Esophagus squamous epithelium (tissue), 5 donors: ENCODE results near the gene PTPN2. TPM values are rescaled to one million over a fixed set of nuclear protein-coding genes. Genes with fewer than 3 reads are reported as not detected.

ENCODE experiments used
- DNase-seq: peaks from one replicate; lab custom pipeline; 2025; lab: John Stamatoyannopoulos, UW
- H3K27ac ChIP-seq, 4 donors: fragments of 200-600 bp; sonication (generic); one replicate each; pipeline ENCODE4 v1.5.1; 2016 to 2019; ENCODE audit warnings: mild to moderate bottlenecking in 1 of 4
- H3K27me3 ChIP-seq, 4 donors: fragments of 200-600 bp; sonication (generic); 1 replicate in 3 of 4; 2 replicates in 1 of 4; pipeline versions ENCODE4 v1.5.1 to v1.6.0; 2017 to 2021; ENCODE audit warnings: antibody characterized with exemption in 1 of 4
- H3K36me3 ChIP-seq, 3 donors: fragments of 200-600 bp; sonication (generic); one replicate each; pipeline ENCODE4 v1.5.1; 2016 to 2019
- H3K4me1 ChIP-seq, 3 donors: fragments of 200-600 bp; sonication (generic); one replicate each; pipeline ENCODE4 v1.5.1; 2017 to 2019
- H3K4me3 ChIP-seq, 4 donors: fragments of 200-600 bp; sonication (generic); 1 replicate in 3 of 4; 2 replicates in 1 of 4; pipeline ENCODE4 v1.5.1; 2016 to 2019; ENCODE audit warnings: mild to moderate bottlenecking in 2 of 4, moderate library complexity in 1 of 4
- H3K9me3 ChIP-seq, 3 donors: fragments of 200-600 bp; sonication (generic); one replicate each; pipeline ENCODE4 v1.5.1; 2016 to 2019
- CTCF ChIP-seq, 6 experiments: fragments of 450-650 bp in 4 of 6; fragments of 200-600 bp in 2 of 6; sonication (generic) in 2 of 6; IDR thresholded peaks; one replicate each; pipeline ENCODE4 v1.5.1; 2016 to 2019; ENCODE audit warnings: antibody characterized with exemption in 6 of 6, mild to moderate bottlenecking in 4 of 6, moderate library complexity in 4 of 6
- POLR2A ChIP-seq, 4 donors: fragments of 450-650 bp; IDR thresholded peaks; one replicate each; pipeline ENCODE4 v1.6.1; 2017; ENCODE audit warnings: antibody characterized with exemption in 4 of 4, mild to moderate bottlenecking in 4 of 4, moderate library complexity in 3 of 4
- WGBS, 2 donors: methylation state at CpG; one replicate each; pipeline ENCODE4 v1.1.5; 2018; 5-methylcytosine and 5-hydroxymethylcytosine counted together
- intact Hi-C: fragments of 100-400 bp; cut with DNase I; formaldehyde crosslinking; loops from one replicate; pipeline ENCODE4 v1.15.0; 2022
- total RNA-seq, 4 donors: library from RNA; depleted of rRNA; stranded (reverse); fragments of >200 nt; gene quantifications; one replicate each; pipeline ENCODE4 v1.1.0, GENCODE V29; 2016
- donor health status: DM: yes; HTN: yes; CAD: no.

PTPN2 gene
- total RNA-seq, 4 donors from 2014 or later, result 31.8 to 37.9 (median 33.4) TPM

- no peak for DNase-seq
- Histone ChIP-seq H3K4me3 (no peak overlapping the region), H3K9me3 (no peaks in the 10 kb centered on the region), H3K4me1 (peaks cover 0 to 12% (median 5%) of the 10 kb centered on the region in 3 donors), H3K36me3 (peaks cover 0 to 81% (median 3%) of the 10 kb centered on the region in 3 donors), H3K27ac (peak overlapping the region in 1 of 4 donors; percentile 44), H3K27me3 (no peaks in the 10 kb centered on the region)
- 75 to 82% methylated on average over 5 of the region's 5 CpGs for WGBS, 2 donors
- intact Hi-C loops, result no loop called here
- TF ChIP-seq POLR2A (IDR thresholded peaks at IDR 0.05) (no peak), CTCF (IDR thresholded peaks at IDR 0.05) (no peak)
These were observed 64.2 kb downstream of the PTPN2 start for GRCh38 chr18:12819841-12820240.

GRCh38 chr18:12819322-12819721 is 64.7 kb downstream of the PTPN2 start:
- TF ChIP-seq CTCF (IDR thresholded peaks at IDR 0.05), result no peak
- no peak for TF ChIP-seq POLR2A (IDR thresholded peaks at IDR 0.05)
- 70 to 77% methylated on average over 3 of the region's 3 CpGs for WGBS, 2 donors
- Histone ChIP-seq H3K27me3 (no peaks in the 10 kb centered on the region), H3K36me3 (peaks cover 0 to 81% (median 3%) of the 10 kb centered on the region in 3 donors), H3K4me3 (no peak overlapping the region), H3K9me3 (no peaks in the 10 kb centered on the region), H3K27ac (peak overlapping the region in 1 of 4 donors; percentile 44), H3K4me1 (peaks cover 0 to 12% (median 5%) of the 10 kb centered on the region in 3 donors)
- intact Hi-C loops, result no loop called here
- no peak for DNase-seq

- intact Hi-C loops, result no loop called here
- Histone ChIP-seq H3K36me3 (peaks cover 0 to 84% (median under 1%) of the 10 kb centered on the region in 3 donors), H3K4me1 (peaks cover 0 to 12% (median 5%) of the 10 kb centered on the region in 3 donors), H3K4me3 (no peak overlapping the region), H3K27me3 (no peaks in the 10 kb centered on the region), H3K27ac (no peak overlapping the region), H3K9me3 (no peaks in the 10 kb centered on the region)
- 88 to 96% methylated on average over 3 of the region's 3 CpGs for WGBS, 2 donors
- DNase-seq, result no peak
- TF ChIP-seq CTCF (IDR thresholded peaks at IDR 0.05) (no peak), POLR2A (IDR thresholded peaks at IDR 0.05) (no peak)
These were observed 65.8 kb downstream of the PTPN2 start for GRCh38 chr18:12818243-12818642.

GRCh38 chr18:12816451-12816850 is 67.6 kb downstream of the PTPN2 start:
- H3K27me3 ChIP-seq, result no peaks in the 10 kb centered on the region
- TF ChIP-seq POLR2A (IDR thresholded peaks at IDR 0.05), result no peak
- TF ChIP-seq CTCF (IDR thresholded peaks at IDR 0.05), result no peak
- H3K4me3 ChIP-seq, result no peak overlapping the region
- H3K27ac ChIP-seq, result no peak overlapping the region
- WGBS, 2 donors, result 89 to 99% methylated on average over 2 of the region's 2 CpGs
- H3K36me3 ChIP-seq, result peaks cover 0 to 87% (median 0%) of the 10 kb centered on the region in 3 donors
- DNase-seq, result no peak
- intact Hi-C loops, result no loop called here
- no peaks in the 10 kb centered on the region for H3K9me3 ChIP-seq
- H3K4me1 ChIP-seq, result peaks cover 0 to 12% (median 5%) of the 10 kb centered on the region in 3 donors

- Histone ChIP-seq H3K9me3 (no peaks in the 10 kb centered on the region), H3K4me1 (no peaks in the 10 kb centered on the region), H3K4me3 (no peak overlapping the region), H3K27me3 (no peaks in the 10 kb centered on the region), H3K36me3 (peaks cover 0 to 83% (median 0%) of the 10 kb centered on the region in 3 donors), H3K27ac (no peak overlapping the region)
- DNase-seq, result no peak
- 65 to 66% methylated on average over 6 of the region's 6 CpGs for WGBS, 2 donors
- intact Hi-C loops, result no loop called here
- TF ChIP-seq POLR2A (IDR thresholded peaks at IDR 0.05), result no peak
- TF ChIP-seq CTCF (IDR thresholded peaks at IDR 0.05), result no peak
These were observed 72.7 kb downstream of the PTPN2 start for GRCh38 chr18:12811191-12811950.
